Karpas-422 (cell line): ENCODE measurements around the gene ZNF496. TPM values are rescaled to one million over a fixed set of nuclear protein-coding genes. Genes with fewer than 3 reads are reported as not detected.

Experiments used
- DNase-seq: peaks from one replicate; pipeline ENCODE4 v3.0.0-alpha.2; 2015
- H2AFZ ChIP-seq: fragments of 200-600 bp; sonication (generic); 2 replicates; pipeline ENCODE4 v1.6.1; 2014; ENCODE audit warnings: antibody characterized with exemption, low read length, mixed read lengths
- H3K27ac ChIP-seq: fragments of 200-600 bp; sonication (generic); 2 replicates; pipeline ENCODE4 v1.5.1; 2014; ENCODE audit warnings: mild to moderate bottlenecking, low read length, moderate library complexity
- H3K27me3 ChIP-seq: fragments of 200-600 bp; sonication (generic); 2 replicates; pipeline ENCODE4 v1.6.1; 2014; ENCODE audit warnings: low read length, mixed read lengths
- H3K36me3 ChIP-seq: fragments of 200-600 bp; sonication (generic); 2 replicates; pipeline ENCODE4 v1.6.1; 2014; ENCODE audit warnings: low read length, mixed read lengths; ENCODE audit not compliant: insufficient read depth
- H3K4me1 ChIP-seq: fragments of 200-600 bp; sonication (generic); 2 replicates; pipeline ENCODE4 v1.6.1; 2014; ENCODE audit warnings: mild to moderate bottlenecking, low read length, mixed read lengths
- H3K4me2 ChIP-seq: fragments of 200-600 bp; sonication (generic); 2 replicates; pipeline ENCODE4 v1.6.1; 2014; ENCODE audit warnings: low read length, low read depth, mild to moderate bottlenecking; ENCODE audit not compliant: poor library complexity, severe bottlenecking
- H3K4me3 ChIP-seq: fragments of 200-600 bp; sonication (generic); 2 replicates; pipeline ENCODE4 v1.5.1; 2014; ENCODE audit warnings: mild to moderate bottlenecking, antibody characterized with exemption, low read length, mixed read lengths
- H3K79me2 ChIP-seq: fragments of 200-600 bp; sonication (generic); 2 replicates; pipeline ENCODE4 v1.6.1; 2014; ENCODE audit warnings: mild to moderate bottlenecking, low read length, mixed read lengths
- H3K9ac ChIP-seq: fragments of 200-600 bp; sonication (generic); 2 replicates; pipeline ENCODE4 v1.6.0; 2014; ENCODE audit warnings: low read length
- H3K9me2 ChIP-seq: fragments of 200-600 bp; sonication (generic), shearing (Covaris generic); replicated peaks from 2 replicates; pipeline ENCODE4 v1.6.0; 2014; ENCODE audit warnings: mild to moderate bottlenecking, low read length, moderate library complexity; ENCODE audit not compliant: insufficient read depth
- H3K9me3 ChIP-seq: fragments of 300-700, 200-600 bp; sonication (generic); 2 replicates; pipeline ENCODE4 v1.6.1; 2014; ENCODE audit warnings: low read length, mixed read lengths
- H4K20me1 ChIP-seq: fragments of 200-600 bp; sonication (generic); 2 replicates; pipeline ENCODE4 v1.6.1; 2014; ENCODE audit warnings: mild to moderate bottlenecking, antibody characterized with exemption, low read length, low read depth; ENCODE audit not compliant: insufficient read depth
- total RNA-seq: library from RNA; depleted of rRNA; stranded (reverse); fragments of >200 nt; shearing (Covaris generic); gene quantifications from 2 replicates; pipeline ENCODE4 v1.2.3, GENCODE V29; 2014; ENCODE audit warnings: low replicate concordance

ZNF496 gene
- total RNA-seq, 1 experiment from 2014 or later = 28.6 TPM

GRCh38 chr1:247296599-247297180 lies 35.0 kb downstream of the ZNF496 start:
- Histone ChIP-seq H3K9me3 (no peaks in the 10 kb centered on the region), H3K27ac (no peak overlapping the region), H4K20me1 (no peaks in the 10 kb centered on the region), H3K9ac (no peak overlapping the region), H3K27me3 (no peaks in the 10 kb centered on the region), H3K36me3 (no peaks in the 10 kb centered on the region), H3K4me1 (no peaks in the 10 kb centered on the region), H3K4me2 (no peak overlapping the region), H2AFZ (no peak overlapping the region), H3K9me2 (no peaks in the 10 kb centered on the region), H3K4me3 (no peak overlapping the region), H3K79me2 (no peaks in the 10 kb centered on the region)
- no peak for DNase-seq

- H3K27me3 ChIP-seq = no peaks in the 10 kb centered on the region
- H3K79me2 ChIP-seq = no peaks in the 10 kb centered on the region
- H3K9me2 ChIP-seq = no peaks in the 10 kb centered on the region
- H3K9ac ChIP-seq = no peak overlapping the region
- H2AFZ ChIP-seq = no peak overlapping the region
- H3K36me3 ChIP-seq = no peaks in the 10 kb centered on the region
- H3K4me2 ChIP-seq = no peak overlapping the region
- H3K27ac ChIP-seq = no peak overlapping the region
- H3K4me3 ChIP-seq = no peak overlapping the region
- no peaks in the 10 kb centered on the region for H3K4me1 ChIP-seq
- no peak for DNase-seq
- H3K9me3 ChIP-seq = no peaks in the 10 kb centered on the region
- H4K20me1 ChIP-seq = no peaks in the 10 kb centered on the region
Measured at GRCh38 chr1:247295746-247296145, 35.9 kb downstream of the ZNF496 start.

DNA sequence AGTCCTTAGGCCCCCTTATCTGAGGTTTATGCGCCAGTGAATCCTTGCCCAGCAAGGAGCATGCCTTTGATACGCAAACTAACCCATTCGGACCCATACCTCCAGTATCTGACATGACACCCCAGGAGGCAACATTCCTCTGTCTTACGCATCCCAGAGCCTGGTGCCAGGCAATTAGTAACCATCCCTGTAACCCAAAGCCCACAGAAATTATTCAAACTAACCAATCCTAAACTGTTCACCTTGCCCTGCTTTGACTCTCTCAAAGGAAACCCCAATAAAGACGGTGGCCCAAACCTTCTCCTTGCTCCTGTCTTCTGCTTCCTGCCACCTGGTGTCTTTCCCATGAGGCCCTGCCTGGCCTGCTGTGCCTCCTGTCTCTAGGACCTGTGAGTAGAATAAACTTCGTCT lies 36.4 kb downstream of the ZNF496 start:
- H3K9me3 ChIP-seq = no peaks in the 10 kb centered on the region
- no peak overlapping the region for H3K4me2 ChIP-seq
- no peaks in the 10 kb centered on the region for H3K9me2 ChIP-seq
- no peaks in the 10 kb centered on the region for H3K4me1 ChIP-seq
- no peaks in the 10 kb centered on the region for H3K36me3 ChIP-seq
- no peaks in the 10 kb centered on the region for H3K27me3 ChIP-seq
- no peak overlapping the region for H2AFZ ChIP-seq
- H3K27ac ChIP-seq = no peak overlapping the region
- H3K9ac ChIP-seq = no peak overlapping the region
- DNase-seq = no peak
- H3K79me2 ChIP-seq = no peaks in the 10 kb centered on the region
- H4K20me1 ChIP-seq = no peaks in the 10 kb centered on the region
- H3K4me3 ChIP-seq = no peak overlapping the region

GRCh38 chr1:247294282-247294681 lies 37.4 kb downstream of the ZNF496 start:
- Histone ChIP-seq H3K9ac (no peak overlapping the region), H3K79me2 (no peaks in the 10 kb centered on the region), H3K9me3 (no peaks in the 10 kb centered on the region), H3K4me3 (no peak overlapping the region), H3K27ac (no peak overlapping the region), H3K9me2 (no peaks in the 10 kb centered on the region), H4K20me1 (no peaks in the 10 kb centered on the region), H3K4me1 (no peaks in the 10 kb centered on the region), H3K36me3 (no peaks in the 10 kb centered on the region), H2AFZ (no peak overlapping the region), H3K4me2 (no peak overlapping the region), H3K27me3 (no peaks in the 10 kb centered on the region)
- no peak for DNase-seq

DNA sequence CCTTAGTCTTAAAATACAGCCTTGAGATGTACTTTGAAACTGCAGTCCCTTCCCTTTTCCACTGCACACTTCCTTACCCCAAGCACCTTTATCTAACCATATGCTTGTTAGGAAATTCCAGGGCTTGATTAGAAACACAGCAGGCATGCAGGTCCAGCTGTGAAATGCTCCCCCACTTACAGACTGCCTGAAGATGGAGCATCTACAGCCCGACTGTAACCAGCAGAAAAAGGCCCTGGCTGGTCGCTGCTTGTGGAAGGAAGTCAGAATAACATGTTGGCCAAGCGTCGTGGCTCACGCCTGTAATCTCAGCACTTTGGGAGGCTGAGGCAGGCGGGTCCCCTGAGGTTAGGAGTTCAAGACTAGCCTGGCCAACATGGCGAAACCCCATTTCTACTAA lies 38.6 kb downstream of the ZNF496 start:
- Histone ChIP-seq H3K27ac (no peak overlapping the region), H4K20me1 (no peaks in the 10 kb centered on the region), H3K9me3 (no peaks in the 10 kb centered on the region), H3K4me2 (no peak overlapping the region), H3K27me3 (no peaks in the 10 kb centered on the region), H3K79me2 (no peaks in the 10 kb centered on the region), H2AFZ (no peak overlapping the region), H3K9ac (no peak overlapping the region), H3K9me2 (no peaks in the 10 kb centered on the region), H3K36me3 (no peaks in the 10 kb centered on the region), H3K4me1 (no peaks in the 10 kb centered on the region), H3K4me3 (no peak overlapping the region)
- DNase-seq = no peak

GRCh38 chr1:247291833-247292561 lies 39.7 kb downstream of the ZNF496 start:
- no peaks in the 10 kb centered on the region for H3K9me3 ChIP-seq
- no peaks in the 10 kb centered on the region for H3K9me2 ChIP-seq
- H3K4me3 ChIP-seq = no peak overlapping the region
- H3K27me3 ChIP-seq = no peaks in the 10 kb centered on the region
- H3K4me2 ChIP-seq = no peak overlapping the region
- H3K36me3 ChIP-seq = no peaks in the 10 kb centered on the region
- H4K20me1 ChIP-seq = no peaks in the 10 kb centered on the region
- H3K27ac ChIP-seq = no peak overlapping the region
- H3K79me2 ChIP-seq = no peaks in the 10 kb centered on the region
- H2AFZ ChIP-seq = no peak overlapping the region
- no peak overlapping the region for H3K9ac ChIP-seq
- no peak for DNase-seq
- H3K4me1 ChIP-seq = no peaks in the 10 kb centered on the region

- Histone ChIP-seq H3K4me3 (no peak overlapping the region), H3K9me3 (no peaks in the 10 kb centered on the region), H3K27me3 (no peaks in the 10 kb centered on the region), H2AFZ (no peak overlapping the region), H3K9me2 (no peaks in the 10 kb centered on the region), H3K9ac (no peak overlapping the region), H3K27ac (no peak overlapping the region), H4K20me1 (no peaks in the 10 kb centered on the region), H3K79me2 (no peaks in the 10 kb centered on the region), H3K4me1 (no peaks in the 10 kb centered on the region), H3K4me2 (no peak overlapping the region), H3K36me3 (no peaks in the 10 kb centered on the region)
- no peak for DNase-seq
Measured at GRCh38 chr1:247291161-247291560, 40.5 kb downstream of the ZNF496 start.

GRCh38 chr1:247290576-247290975 lies 41.1 kb downstream of the ZNF496 start:
- H4K20me1 ChIP-seq = no peaks in the 10 kb centered on the region
- H3K36me3 ChIP-seq = no peaks in the 10 kb centered on the region
- no peaks in the 10 kb centered on the region for H3K79me2 ChIP-seq
- H3K4me3 ChIP-seq = no peak overlapping the region
- no peaks in the 10 kb centered on the region for H3K4me1 ChIP-seq
- H2AFZ ChIP-seq = no peak overlapping the region
- H3K27ac ChIP-seq = no peak overlapping the region
- DNase-seq = no peak
- no peak overlapping the region for H3K4me2 ChIP-seq
- H3K9me3 ChIP-seq = no peaks in the 10 kb centered on the region
- no peaks in the 10 kb centered on the region for H3K27me3 ChIP-seq
- no peak overlapping the region for H3K9ac ChIP-seq
- H3K9me2 ChIP-seq = no peaks in the 10 kb centered on the region
